HepG2 (cell line): Measurements from ENCODE around the gene COL27A1.

ENCODE experiments used
- CTCF ChIP-seq: sonication (generic); formaldehyde crosslinking; IDR thresholded peaks from 2 replicates; pipeline ENCODE4 v1.5.0; 2020; ENCODE audit warnings: mild to moderate bottlenecking, missing genetic modification reagents, moderate library complexity
- KDM1A ChIP-seq: IDR thresholded peaks from 2 replicates; pipeline ENCODE4 v1.6.1; 2016; ENCODE audit warnings: missing compliant biosample characterization
- MYC ChIP-seq: sonication (generic); formaldehyde crosslinking; IDR thresholded peaks from 2 replicates; pipeline ENCODE4 v1.9.0; 2021; ENCODE audit warnings: missing genetic modification reagents, borderline replicate concordance
- TAF1 ChIP-seq: sonication (generic); formaldehyde crosslinking; IDR thresholded peaks from 2 replicates; pipeline ENCODE4 v1.4.0; 2020; ENCODE audit warnings: missing genetic modification reagents
- ZNF781 ChIP-seq: sonication (generic); formaldehyde crosslinking; IDR thresholded peaks from 2 replicates; pipeline ENCODE4 v1.5.1; 2020; ENCODE audit warnings: borderline replicate concordance, mild to moderate bottlenecking, missing genetic modification reagents; ENCODE audit errors: not compliant biosample characterization

- no peak for TF ChIP-seq ZNF781
- TF ChIP-seq KDM1A, result no peak
- no peak for TF ChIP-seq CTCF (CRISPR knock-in tag)
- TF ChIP-seq TAF1, result no peak
- TF ChIP-seq MYC, result no peak
Measured at GRCh38 chr9:114282104-114282485, 126.8 kb downstream of the COL27A1 start.
